H9 (cell line): ENCODE data around the gene CPSF6. TPM values are rescaled to one million over a fixed set of nuclear protein-coding genes. Genes with fewer than 3 reads are reported as not detected.

Experiments used
- DNase-seq: peaks from one replicate; pipeline ENCODE4 v3.0.0-alpha.2; 2017
- H2AFZ ChIP-seq: one replicate; pipeline ENCODE4 v1.6.1; 2013; ENCODE audit warnings: mild to moderate bottlenecking, low read length, control low read depth, moderate library complexity
- H2AK5ac ChIP-seq: 2 replicates; pipeline ENCODE4 v1.6.1; 2013; ENCODE audit warnings: low read length, control low read depth, mixed read lengths; ENCODE audit not compliant: insufficient read length
- H2BK120ac ChIP-seq: one replicate; pipeline ENCODE4 v1.6.1; 2013; ENCODE audit warnings: low read depth, mild to moderate bottlenecking, low read length, control low read depth, inconsistent platforms; ENCODE audit not compliant: poor library complexity, severe bottlenecking
- H2BK12ac ChIP-seq: 2 replicates; pipeline ENCODE4 v1.6.1; 2013; ENCODE audit warnings: low read length, control low read depth, mixed read lengths, low read depth; ENCODE audit not compliant: insufficient read length
- H2BK15ac ChIP-seq: 2 replicates; pipeline ENCODE4 v1.6.1; 2013; ENCODE audit warnings: low read depth, low read length, control low read depth
- H2BK20ac ChIP-seq: one replicate; pipeline ENCODE4 v1.6.1; 2013; ENCODE audit warnings: low read depth, mild to moderate bottlenecking, low read length, control low read depth, inconsistent platforms; ENCODE audit not compliant: poor library complexity, severe bottlenecking
- H2BK5ac ChIP-seq: 2 replicates; pipeline ENCODE4 v1.6.1; 2013; ENCODE audit warnings: low read length, control low read depth, mixed read lengths; ENCODE audit not compliant: insufficient read length
- H3K14ac ChIP-seq: 2 replicates; pipeline ENCODE4 v1.6.1; 2013; ENCODE audit warnings: low read length, control low read depth; ENCODE audit not compliant: insufficient read depth
- H3K18ac ChIP-seq: 2 replicates; pipeline ENCODE4 v1.6.1; 2013; ENCODE audit warnings: low read depth, mild to moderate bottlenecking, mixed read lengths, low read length, control low read depth; ENCODE audit not compliant: insufficient read length
- H3K23ac ChIP-seq: 2 replicates; pipeline ENCODE4 v1.6.1; 2013; ENCODE audit warnings: low read length, control low read depth, mixed read lengths, low read depth; ENCODE audit not compliant: insufficient read length
- H3K23me2 ChIP-seq: 2 replicates; pipeline ENCODE4 v1.6.1; 2013; ENCODE audit warnings: low read depth, mild to moderate bottlenecking, mixed read lengths, low read length, control low read depth; ENCODE audit not compliant: insufficient read length, poor library complexity, severe bottlenecking
- H3K27ac ChIP-seq: 2 replicates; pipeline ENCODE4 v1.5.1; 2013; ENCODE audit warnings: low read length, control low read depth, mixed read lengths, low read depth; ENCODE audit not compliant: insufficient read length
- H3K27me3 ChIP-seq: 2 replicates; pipeline ENCODE4 v1.6.1; 2013; ENCODE audit warnings: low read length, control low read depth, inconsistent platforms; ENCODE audit not compliant: insufficient read depth
- H3K4ac ChIP-seq: 2 replicates; pipeline ENCODE4 v1.6.1; 2013; ENCODE audit warnings: low read depth, mild to moderate bottlenecking, control low read depth, inconsistent platforms, low read length, moderate library complexity
- H3K4me1 ChIP-seq: 2 replicates; pipeline ENCODE4 v1.6.1; 2013; ENCODE audit warnings: low read length, control low read depth, inconsistent platforms; ENCODE audit not compliant: insufficient read depth
- H3K4me2 ChIP-seq: 2 replicates; pipeline ENCODE4 v1.6.1; 2013; ENCODE audit warnings: low read length, control low read depth, mixed read lengths; ENCODE audit not compliant: insufficient read length, insufficient read depth
- H3K56ac ChIP-seq: 2 replicates; pipeline ENCODE4 v1.6.1; 2013; ENCODE audit warnings: low read depth, mild to moderate bottlenecking, mixed read lengths, low read length, control low read depth; ENCODE audit not compliant: insufficient read length
- H3K79me1 ChIP-seq: 2 replicates; pipeline ENCODE4 v1.6.1; 2013; ENCODE audit warnings: low read depth, mild to moderate bottlenecking, moderate library complexity, low read length, control low read depth, inconsistent platforms; ENCODE audit not compliant: insufficient read depth, poor library complexity, severe bottlenecking
- H3K79me2 ChIP-seq: 2 replicates; pipeline ENCODE4 v1.6.1; 2013; ENCODE audit warnings: low read length, control low read depth, inconsistent platforms; ENCODE audit not compliant: insufficient read depth
- H3K9ac ChIP-seq: 2 replicates; pipeline ENCODE4 v1.6.1; 2013; ENCODE audit warnings: low read length, control low read depth, mixed read lengths; ENCODE audit not compliant: insufficient read length; ENCODE audit errors: extremely low read depth
- H3K9me3 ChIP-seq: one replicate; pipeline ENCODE4 v1.6.1; 2013; ENCODE audit warnings: low read depth, low read length, inconsistent platforms; ENCODE audit not compliant: control insufficient read depth
- H3T11ph ChIP-seq: one replicate; pipeline ENCODE4 v1.6.1; 2013; ENCODE audit warnings: mild to moderate bottlenecking, low read length, control low read depth, inconsistent platforms
- H4K20me1 ChIP-seq: one replicate; pipeline ENCODE4 v1.6.1; 2013; ENCODE audit not compliant: control insufficient read depth, insufficient read length, insufficient read depth
- H4K5ac ChIP-seq: 2 replicates; pipeline ENCODE4 v1.6.1; 2013; ENCODE audit warnings: low read depth, mild to moderate bottlenecking, mixed read lengths, low read length, control low read depth; ENCODE audit not compliant: insufficient read length
- H4K8ac ChIP-seq: replicated peaks from 2 replicates; pipeline ENCODE4 v1.6.1; 2013; ENCODE audit warnings: low read length, control low read depth, mixed read lengths, low read depth; ENCODE audit not compliant: insufficient read length
- H4K91ac ChIP-seq: 2 replicates; pipeline ENCODE4 v1.6.1; 2013; ENCODE audit warnings: low read depth, mild to moderate bottlenecking, moderate library complexity, mixed read lengths, low read length, control low read depth; ENCODE audit not compliant: insufficient read length
- H3K27ac Mint-ChIP-seq, 3 experiments: 2 replicates in 2 of 3; 3 replicates in 1 of 3; pipeline ENCODE4 v1.8.0; 2020 to 2021; ENCODE audit warnings: mixed read lengths in 3 of 3, mild to moderate bottlenecking in 1 of 3, moderate library complexity in 1 of 3
- H3K27me3 Mint-ChIP-seq: 2 replicates; pipeline ENCODE4 v1.8.0; 2021; ENCODE audit warnings: low read depth, mild to moderate bottlenecking, moderate library complexity, mixed read lengths
- H3K36me3 Mint-ChIP-seq, 3 experiments: 2 replicates in 2 of 3; 3 replicates in 1 of 3; pipeline ENCODE4 v1.8.0; 2020 to 2021; ENCODE audit warnings: low read depth in 3 of 3, mixed read lengths in 3 of 3; ENCODE audit not compliant: insufficient read depth in 1 of 3
- H3K4me1 Mint-ChIP-seq, 2 experiments: 2 replicates each; pipeline ENCODE4 v1.8.0; 2020; ENCODE audit warnings: mixed read lengths in 2 of 2
- H3K4me3 Mint-ChIP-seq, 2 experiments: 2 replicates in 1 of 2; 3 replicates in 1 of 2; pipeline ENCODE4 v1.8.0; 2020 to 2021; ENCODE audit warnings: mild to moderate bottlenecking in 2 of 2, mixed read lengths in 2 of 2, moderate library complexity in 1 of 2
- H3K9me3 Mint-ChIP-seq, 2 experiments: 2 replicates in 1 of 2; 3 replicates in 1 of 2; pipeline ENCODE4 v1.8.0; 2020; ENCODE audit warnings: mild to moderate bottlenecking in 2 of 2, mixed read lengths in 2 of 2, moderate library complexity in 1 of 2
- WGBS: extraction: QIAGEN DNeasy Blood & Tissue Kit; methylation state at CpG from one replicate; pipeline ENCODE4 v1.1.7; 2013; ENCODE audit warnings: missing lambda C conversion rate, low lambda C conversion rate, mixed read lengths; ENCODE audit not compliant: insufficient read length; ENCODE audit errors: extremely low coverage; 5-methylcytosine and 5-hydroxymethylcytosine counted together
- total RNA-seq: library from RNA; stranded (reverse); gene quantifications from 2 replicates; pipeline ENCODE4 v1.2.1, GENCODE V29; 2021
- TF ChIP-seq, protein P1 (sequence below): fragments of 200-600 bp; sonication (generic); conservative IDR thresholded peaks from 3 replicates; pipeline ENCODE4 v1.8.0; 2021; ENCODE audit warnings: antibody characterized with exemption, mild to moderate bottlenecking

Gene CPSF6
- total RNA-seq, 1 experiment from 2014 or later: 183 TPM

DNA sequence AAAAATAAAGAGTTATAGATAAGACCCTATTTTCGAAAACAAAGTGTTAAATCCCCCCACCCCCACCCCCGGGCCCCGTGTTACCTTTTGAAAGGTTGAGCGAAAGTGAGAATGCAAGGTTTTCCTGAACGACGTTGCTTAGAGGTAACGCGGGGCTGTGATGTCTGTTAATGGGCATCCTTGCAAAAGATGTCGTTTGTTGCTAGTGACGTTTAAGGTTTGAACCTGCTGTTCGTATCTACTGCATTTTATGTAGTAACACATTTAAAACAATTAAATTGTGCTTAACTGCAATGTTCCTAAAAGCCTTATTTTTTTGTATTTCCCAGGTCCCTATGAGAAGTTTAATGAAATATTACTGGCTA, 1.2 kb downstream of the CPSF6 start:
- Histone ChIP-seq H3K27me3 (no peaks in the 10 kb centered on the region), H3K4ac (no peak overlapping the region), H2BK120ac (no peak overlapping the region), H2AFZ (no peak overlapping the region), H3K56ac (no peak overlapping the region), H3K23ac (no peak overlapping the region), H3K79me2 (peaks cover 48% of the 10 kb centered on the region), H4K91ac (no peak overlapping the region), H2AK5ac (no peak overlapping the region), H3K9ac (peak overlapping the region; percentile 94), H4K5ac (no peak overlapping the region), H3K14ac (no peak overlapping the region), H4K8ac (no peak overlapping the region), H2BK15ac (no peak overlapping the region), H3K4me2 (peak overlapping the region; percentile 83), H3K18ac (no peak overlapping the region), H3K79me1 (no peaks in the 10 kb centered on the region), H2BK20ac (no peak overlapping the region), H3K9me3 (no peaks in the 10 kb centered on the region), H3T11ph (no peak overlapping the region), H3K4me1 (peaks cover 5% of the 10 kb centered on the region; the same call in 1 of the 2 replicates), H3K23me2 (peaks cover 9% of the 10 kb centered on the region), H2BK12ac (no peak overlapping the region), H4K20me1 (no peaks in the 10 kb centered on the region), H2BK5ac (no peak overlapping the region), H3K27ac (peak overlapping the region; percentile 63)
- no peak for DNase-seq
- Mint-ChIP-seq H3K4me3 (peak overlapping the region; percentile 93 to 96), H3K27ac (peak overlapping the region; percentile 99; a peak in 6 of 7 replicates), H3K9me3 (peaks cover 0 to 3% of the 10 kb centered on the region in 2 experiments; a peak in 2 of 5 replicates), H3K27me3 (peaks cover 4% of the 10 kb centered on the region; the same call in 1 of the 2 replicates), H3K36me3 (peaks cover 12 to 22% (median 20%) of the 10 kb centered on the region in 3 experiments), H3K4me1 (peaks cover 43 to 47% of the 10 kb centered on the region in 2 experiments)
- TF ChIP-seq, protein P1, sequence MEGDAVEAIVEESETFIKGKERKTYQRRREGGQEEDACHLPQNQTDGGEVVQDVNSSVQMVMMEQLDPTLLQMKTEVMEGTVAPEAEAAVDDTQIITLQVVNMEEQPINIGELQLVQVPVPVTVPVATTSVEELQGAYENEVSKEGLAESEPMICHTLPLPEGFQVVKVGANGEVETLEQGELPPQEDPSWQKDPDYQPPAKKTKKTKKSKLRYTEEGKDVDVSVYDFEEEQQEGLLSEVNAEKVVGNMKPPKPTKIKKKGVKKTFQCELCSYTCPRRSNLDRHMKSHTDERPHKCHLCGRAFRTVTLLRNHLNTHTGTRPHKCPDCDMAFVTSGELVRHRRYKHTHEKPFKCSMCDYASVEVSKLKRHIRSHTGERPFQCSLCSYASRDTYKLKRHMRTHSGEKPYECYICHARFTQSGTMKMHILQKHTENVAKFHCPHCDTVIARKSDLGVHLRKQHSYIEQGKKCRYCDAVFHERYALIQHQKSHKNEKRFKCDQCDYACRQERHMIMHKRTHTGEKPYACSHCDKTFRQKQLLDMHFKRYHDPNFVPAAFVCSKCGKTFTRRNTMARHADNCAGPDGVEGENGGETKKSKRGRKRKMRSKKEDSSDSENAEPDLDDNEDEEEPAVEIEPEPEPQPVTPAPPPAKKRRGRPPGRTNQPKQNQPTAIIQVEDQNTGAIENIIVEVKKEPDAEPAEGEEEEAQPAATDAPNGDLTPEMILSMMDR: no peak
- no CpG with 5 or more reads among the region's 11 CpGs for WGBS
